Fibroblast of the conjunctiva (primary cell): ENCODE data around the gene ZFHX2.
A peak's percentile ranks its signal among the peaks of the same experiment; 100 is the strongest.
"Not testable (repeated sequence)": the region's sequence is repeated elsewhere in the genome, so short reads cannot be mapped to it uniquely, and the experiment has no call there.

Experiments used
- DNase-seq: peaks from one replicate; pipeline ENCODE4 v3.0.0-alpha.2; 2010; ENCODE audit warnings: low read depth

The ZFHX2 gene

GRCh38 chr14:23539248-23540140, 12.1 kb downstream of the ZFHX2 start:
- DNase-seq, result peak; percentile 31

GRCh38 chr14:23538785-23539184, 12.8 kb downstream of the ZFHX2 start:
- no peak for DNase-seq

- no peak for DNase-seq
These were observed 13.4 kb downstream of the ZFHX2 start for GRCh38 chr14:23538050-23538718.

- no peak for DNase-seq
These were observed 14.1 kb downstream of the ZFHX2 start for GRCh38 chr14:23537351-23538049.

GRCh38 chr14:23536906-23537305, 14.7 kb downstream of the ZFHX2 start:
- DNase-seq, result not testable (repeated sequence)

- DNase-seq, result no peak
These were observed 15.1 kb downstream of the ZFHX2 start for GRCh38 chr14:23536494-23536893.

- no peak for DNase-seq
These were observed 15.6 kb downstream of the ZFHX2 start for GRCh38 chr14:23535943-23536342.

GRCh38 chr14:23533652-23534435, 17.7 kb downstream of the ZFHX2 start:
- DNase-seq, result no peak

GRCh38 chr14:23532658-23533057, 18.9 kb downstream of the ZFHX2 start:
- no peak for DNase-seq

GRCh38 chr14:23531391-23531790, 20.2 kb downstream of the ZFHX2 start:
- no peak for DNase-seq

- no peak for DNase-seq
These were observed 21.1 kb downstream of the ZFHX2 start for GRCh38 chr14:23530375-23531055.

GRCh38 chr14:23529016-23529415, 22.5 kb downstream of the ZFHX2 start:
- no peak for DNase-seq

GRCh38 chr14:23528555-23528954, 23.0 kb downstream of the ZFHX2 start:
- no peak for DNase-seq

- DNase-seq, result no peak
These were observed 26.0 kb downstream of the ZFHX2 start for GRCh38 chr14:23525611-23526010.

- DNase-seq, result no peak
These were observed 26.6 kb downstream of the ZFHX2 start for GRCh38 chr14:23524954-23525353.

GRCh38 chr14:23523229-23524016, 28.1 kb downstream of the ZFHX2 start:
- no peak for DNase-seq

- DNase-seq, result no peak
These were observed 28.8 kb downstream of the ZFHX2 start for GRCh38 chr14:23522643-23523198.

GRCh38 chr14:23521785-23522640, 29.6 kb downstream of the ZFHX2 start:
- no peak for DNase-seq

GRCh38 chr14:23520899-23521533, 30.5 kb downstream of the ZFHX2 start:
- DNase-seq, result no peak
